Keratinocyte (primary cell): ENCODE measurements around the gene TMEM220.

Experiments used
- CTCF ChIP-seq, 3 experiments: IDR thresholded peaks in 1 of 3; conservative IDR thresholded peaks in 1 of 3; optimal IDR thresholded peaks in 1 of 3; 2 replicates in 2 of 3; 3 replicates in 1 of 3; pipeline versions ENCODE3 to v1.5.1; 2011; ENCODE audit warnings: low read length in 3 of 3, mild to moderate bottlenecking in 3 of 3, moderate library complexity in 2 of 3, control low read depth in 1 of 3, inconsistent platforms in 1 of 3; ENCODE audit not compliant: insufficient read depth in 2 of 3; ENCODE audit errors: extremely low read depth in 1 of 3
- EZH2 ChIP-seq: IDR thresholded peaks from one replicate; pipeline ENCODE4 v1.6.1; 2012; ENCODE audit warnings: inconsistent platforms, mild to moderate bottlenecking, low read length, moderate library complexity

- TF ChIP-seq CTCF (optimal IDR thresholded peaks at IDR 0.05 in 1 of 3, IDR thresholded peaks at IDR 0.05 in 1 of 3, conservative IDR thresholded peaks at IDR 0.05 in 1 of 3; ENCODE audit: extremely low read depth in 1 of 3, insufficient read depth in 2 of 3, low read length in 3 of 3), result no peak
- no peak for TF ChIP-seq EZH2
Observed at GRCh38 chr17:10743316-10744009, 13.6 kb upstream of the TMEM220 start.
